ENCODE data around the gene GNG11.

Gene GNG11

DNA sequence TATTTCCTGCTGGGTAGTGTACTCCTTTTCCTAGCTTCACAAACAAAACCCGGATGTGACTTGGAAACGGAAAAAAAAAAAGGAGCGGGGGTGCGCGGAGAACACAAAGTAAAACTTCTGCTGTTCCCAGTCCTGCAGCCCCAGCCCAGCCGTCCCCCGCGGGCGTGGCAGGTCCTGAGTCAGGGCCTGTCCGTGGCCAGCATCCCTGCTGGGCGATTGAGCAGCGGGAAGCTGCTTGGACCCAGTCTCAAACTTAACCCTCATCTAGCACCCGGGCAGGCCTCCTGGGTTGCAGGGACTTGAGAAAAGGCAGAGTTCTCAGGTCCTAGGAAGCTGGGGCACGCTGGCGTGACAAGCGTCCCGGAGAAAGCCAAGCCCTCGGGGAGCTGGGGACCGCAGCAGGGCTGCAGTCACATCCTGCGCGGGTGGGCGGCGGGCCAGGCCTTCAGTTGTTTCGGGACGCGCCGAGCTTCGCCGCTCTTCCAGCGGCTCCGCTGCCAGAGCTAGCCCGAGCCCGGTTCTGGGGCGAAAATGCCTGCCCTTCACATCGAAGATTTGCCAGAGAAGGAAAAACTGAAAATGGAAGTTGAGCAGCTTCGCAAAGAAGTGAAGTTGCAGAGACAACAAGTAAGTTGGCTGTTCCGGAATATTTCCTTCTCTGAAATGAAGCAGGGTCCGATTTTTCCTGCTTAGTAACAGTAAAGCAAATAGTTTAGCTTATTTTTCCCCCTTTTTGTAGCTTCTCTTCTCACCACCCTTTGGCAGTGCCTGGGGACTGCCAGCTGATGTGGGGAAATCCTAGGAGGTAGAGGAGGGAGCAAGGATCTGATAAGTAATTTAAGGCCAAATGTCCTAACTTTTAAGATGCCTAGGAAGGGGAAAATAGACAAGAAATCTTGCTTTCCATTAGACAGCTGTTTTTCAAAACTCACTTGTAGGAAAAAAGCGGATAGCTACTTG, at the start of gene GNG11:
GNG11 (plus strand) TSS at position 129 of the 960 bp plus-strand sequence; CDS start at position 532, 403 bp downstream.
- DNase-seq: peak; percentile 23 to 91 (median 58)
- intact Hi-C loops (cut with DNase I): no loop called here

DNA sequence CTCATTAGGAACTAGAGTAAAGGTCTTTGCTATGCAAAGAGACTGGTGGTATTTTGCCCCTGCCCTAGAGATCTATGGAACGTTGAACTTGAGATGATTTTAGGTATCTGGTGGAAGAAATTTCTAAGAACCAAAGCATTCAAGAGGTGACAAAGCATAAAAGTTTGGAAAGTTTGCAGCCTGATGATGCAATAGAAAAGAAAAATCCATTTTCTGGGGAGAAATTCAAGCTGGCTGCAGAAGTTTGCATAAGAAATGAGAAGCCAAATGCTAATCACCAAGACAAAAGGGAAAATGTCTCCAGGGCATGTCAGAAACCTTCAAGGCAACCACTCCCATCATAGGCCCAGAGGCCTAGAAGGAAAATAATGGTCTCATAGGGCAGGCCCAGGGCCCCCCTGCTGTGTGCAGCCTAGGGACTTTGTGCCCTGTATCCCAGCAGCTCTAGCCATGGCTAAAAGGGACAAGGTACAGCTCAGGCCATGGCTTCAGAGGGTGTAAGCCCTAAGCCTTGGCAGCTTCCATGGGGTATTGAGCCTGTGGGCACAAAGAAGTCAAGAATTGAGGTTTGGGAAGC, 47.4 kb upstream of the GNG11 start:
- DNase-seq: no peak
- intact Hi-C loops (cut with DNase I): no loop called here

DNA sequence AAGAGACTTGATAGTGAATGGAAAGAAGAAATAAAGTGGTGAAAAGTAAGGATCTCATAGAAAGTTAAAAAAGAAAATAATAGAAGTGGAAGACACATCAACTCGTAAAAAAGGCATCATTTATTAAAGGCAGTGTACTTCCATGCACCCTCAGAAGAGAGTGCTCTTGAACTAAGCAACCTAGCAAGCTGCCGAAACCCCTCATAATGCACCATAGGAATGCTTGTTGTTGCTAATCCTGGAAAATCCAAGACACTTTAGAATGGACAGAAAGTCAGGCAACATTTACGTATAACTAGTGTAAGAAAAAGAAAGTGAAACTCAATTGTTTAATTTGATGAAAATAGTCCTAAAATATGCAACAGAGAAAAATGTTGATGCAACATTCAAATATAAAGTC, 43.8 kb upstream of the GNG11 start:
- intact Hi-C loops (cut with DNase I): no loop called here
- no peak for DNase-seq

- intact Hi-C loops (cut with DNase I): no loop called here
- DNase-seq: no peak
These were observed 42.2 kb upstream of the GNG11 start for GRCh38 chr7:93879356-93879755.

- DNase-seq: no peak
- intact Hi-C loops (cut with DNase I): no loop called here
These were observed 39.1 kb upstream of the GNG11 start for GRCh38 chr7:93882468-93882867.

- no peak for DNase-seq
- intact Hi-C loops (cut with DNase I): no loop called here
These were observed 38.2 kb upstream of the GNG11 start for GRCh38 chr7:93883078-93883916.

DNA sequence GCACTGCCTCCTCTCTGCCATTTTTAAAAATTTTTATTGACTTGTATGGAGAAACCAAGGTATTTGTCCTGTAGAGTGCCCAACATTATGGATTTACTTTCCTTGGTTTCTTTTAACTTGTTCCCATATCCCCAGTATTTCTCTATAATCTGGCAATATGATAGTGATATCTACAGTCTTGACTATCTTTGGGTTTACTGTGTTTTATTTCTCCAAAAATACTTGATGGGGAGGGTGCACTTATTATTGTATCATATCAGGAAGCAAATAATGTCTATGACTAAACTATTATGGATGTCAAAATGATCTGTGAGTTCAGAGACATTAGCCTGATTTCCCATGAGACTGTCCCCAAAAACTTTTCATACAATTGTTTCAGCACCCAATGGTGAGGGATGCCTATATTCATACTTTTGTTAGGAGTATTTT, 37.6 kb upstream of the GNG11 start:
- intact Hi-C loops (cut with DNase I): no loop called here
- no peak for DNase-seq

DNA sequence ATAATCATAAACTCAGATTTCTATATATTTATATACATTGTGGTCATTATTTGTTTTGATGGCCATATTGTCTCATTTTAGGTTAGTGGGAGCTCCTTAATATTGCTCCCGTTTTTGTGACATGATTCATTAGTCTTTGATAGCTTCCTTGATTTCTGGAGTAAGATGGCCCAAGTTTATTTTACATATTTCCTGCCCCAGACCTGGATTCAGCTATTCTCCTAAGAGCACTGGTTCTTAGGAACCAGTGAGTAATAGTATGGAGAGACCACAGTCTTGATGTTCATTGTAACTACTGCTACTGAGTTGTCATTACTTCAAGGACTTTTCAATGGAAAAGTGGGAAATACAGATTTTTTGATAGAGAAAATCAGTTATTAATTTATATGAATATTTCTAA, 37.0 kb upstream of the GNG11 start:
- no peak for DNase-seq
- intact Hi-C loops (cut with DNase I): no loop called here

DNA sequence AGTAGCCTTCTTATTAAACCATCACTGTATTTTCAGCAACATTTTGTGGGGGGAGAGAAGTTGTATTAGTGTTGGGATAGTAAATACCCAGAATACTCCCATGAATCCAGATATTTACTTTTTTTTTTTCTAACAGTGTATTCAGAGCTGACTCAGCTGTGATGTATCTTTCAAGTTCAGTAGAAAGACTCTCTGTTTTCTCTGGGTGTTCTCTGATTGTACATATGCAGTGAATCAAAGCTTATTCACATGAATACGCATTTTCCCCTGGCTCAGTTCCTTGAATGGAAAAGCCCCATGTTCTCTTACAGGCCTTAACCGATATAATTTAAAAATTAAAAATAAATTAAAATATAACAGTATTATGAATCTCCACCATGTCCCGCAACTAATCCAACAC, 32.3 kb upstream of the GNG11 start:
- no peak for DNase-seq
- intact Hi-C loops (cut with DNase I): no loop called here

DNA sequence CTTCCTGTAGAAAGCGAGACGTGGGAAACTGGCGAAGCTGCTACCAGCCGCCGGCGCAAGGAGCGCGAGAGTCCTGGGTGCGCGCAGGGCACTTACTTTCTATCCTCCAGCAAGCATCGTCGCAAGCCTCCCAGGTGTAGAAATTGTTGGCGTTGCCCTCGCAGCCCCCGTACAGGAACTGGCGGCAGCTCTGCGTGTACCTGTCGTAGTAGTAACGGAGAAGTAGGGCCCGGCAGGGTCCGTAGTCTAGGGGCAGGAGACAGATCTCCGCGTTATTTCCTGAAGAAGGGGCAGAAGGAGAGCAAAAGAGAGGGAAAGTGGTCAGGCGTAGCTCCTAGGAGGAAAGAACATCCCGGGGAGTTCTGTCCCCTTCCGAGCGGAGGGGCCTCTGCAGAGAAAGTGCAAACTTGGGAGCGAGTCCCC, 31.5 kb upstream of the GNG11 start:
- intact Hi-C loops (cut with DNase I): no loop called here
- peak in 4 of 10 donors; percentile 8 to 75 (median 70) for DNase-seq

DNA sequence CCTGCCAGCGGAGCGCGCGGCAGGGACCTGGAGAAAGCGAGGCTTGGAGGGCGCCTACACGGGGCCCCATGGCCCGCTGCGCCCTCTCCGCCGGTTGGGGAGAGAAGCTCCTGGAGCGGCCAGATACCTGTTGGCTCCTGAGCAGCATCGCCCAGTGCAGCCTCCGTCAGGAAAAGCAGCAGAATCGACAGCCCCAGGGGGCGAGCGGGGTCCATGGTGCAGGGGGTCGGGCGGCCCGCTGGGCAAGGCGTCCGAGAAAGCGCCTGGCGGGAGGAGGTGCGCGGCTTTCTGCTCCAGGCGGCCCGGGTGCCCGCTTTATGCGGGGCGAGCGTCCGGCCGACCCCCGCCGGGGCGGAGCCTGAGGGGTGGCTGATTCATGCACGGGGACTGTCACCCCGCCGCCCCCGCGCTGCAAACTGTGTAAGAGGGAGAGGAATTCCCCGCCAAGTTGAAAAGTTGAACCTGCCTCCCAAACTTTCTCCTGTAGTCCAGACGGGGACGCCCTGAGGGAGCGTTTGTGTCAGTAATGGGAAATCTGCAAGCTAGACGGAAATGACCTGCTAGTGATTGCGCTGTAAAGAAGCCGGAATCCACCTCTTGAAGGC, 31.0 kb upstream of the GNG11 start, which contains the start of gene TFPI2:
TFPI2 (minus strand) TSS at position 290 of the 605 bp plus-strand sequence; CDS start at position 215, 75 bp downstream.
- DNase-seq: peak in 3 of 10 donors; percentile 8 to 74 (median 62)
- intact Hi-C loops (cut with DNase I): no loop called here

DNA sequence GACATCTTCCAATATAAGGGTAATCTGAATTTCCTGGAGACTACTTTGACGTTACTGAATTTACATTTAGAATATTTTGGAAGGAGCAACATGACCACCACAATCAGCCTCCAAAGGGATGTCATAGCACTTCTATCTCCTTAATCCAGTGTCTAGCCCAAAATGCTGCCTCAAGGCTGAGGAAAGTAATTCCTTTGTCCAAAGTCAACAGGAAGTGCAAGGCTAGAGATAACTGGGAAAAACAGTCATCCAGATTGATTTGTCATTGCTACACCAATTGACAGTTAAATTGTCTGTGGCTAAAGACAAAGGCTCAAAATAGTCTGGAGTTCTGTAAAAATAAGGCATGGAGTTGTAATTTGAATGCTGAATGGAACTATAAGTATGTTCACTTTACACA, 27.1 kb upstream of the GNG11 start:
- intact Hi-C loops (cut with DNase I): no loop called here
- DNase-seq: no peak

- no peak for DNase-seq
- intact Hi-C loops (cut with DNase I): no loop called here
These were observed 26.4 kb upstream of the GNG11 start for GRCh38 chr7:93894966-93895640.

DNA sequence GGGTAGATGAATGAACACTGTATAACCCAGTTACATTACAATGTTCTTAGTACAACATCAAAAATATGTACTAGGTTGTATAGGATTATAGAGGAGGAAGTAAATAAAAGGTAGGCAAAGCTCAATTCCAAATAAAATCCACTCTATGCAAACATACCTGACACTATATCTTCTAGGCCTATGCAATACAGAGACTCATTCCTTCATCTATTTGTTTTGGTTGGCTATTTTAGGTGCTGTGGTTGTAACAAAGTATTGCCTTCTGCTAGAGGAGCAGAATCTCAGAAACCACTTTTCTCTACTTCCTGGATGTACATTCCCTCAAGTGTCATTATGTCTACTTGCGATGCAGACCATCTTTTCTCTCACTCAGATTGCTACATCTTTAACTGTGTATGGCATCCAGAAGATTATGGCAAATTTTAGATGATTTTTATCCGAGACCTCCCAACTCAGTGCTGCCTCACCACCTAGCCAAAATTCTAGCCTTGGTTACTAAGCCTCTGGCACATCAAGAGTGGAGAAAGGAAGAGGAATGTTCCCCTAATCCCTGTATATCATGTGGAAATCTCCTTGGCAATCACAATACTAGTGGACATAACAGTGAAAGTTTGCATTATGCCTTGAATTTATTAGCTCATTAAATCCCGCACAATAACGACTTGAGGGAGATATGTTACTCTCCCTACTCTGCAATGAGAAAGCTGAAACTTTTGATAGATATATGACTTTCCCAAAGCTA, 25.5 kb upstream of the GNG11 start:
- intact Hi-C loops (cut with DNase I): no loop called here
- DNase-seq: no peak

DNA sequence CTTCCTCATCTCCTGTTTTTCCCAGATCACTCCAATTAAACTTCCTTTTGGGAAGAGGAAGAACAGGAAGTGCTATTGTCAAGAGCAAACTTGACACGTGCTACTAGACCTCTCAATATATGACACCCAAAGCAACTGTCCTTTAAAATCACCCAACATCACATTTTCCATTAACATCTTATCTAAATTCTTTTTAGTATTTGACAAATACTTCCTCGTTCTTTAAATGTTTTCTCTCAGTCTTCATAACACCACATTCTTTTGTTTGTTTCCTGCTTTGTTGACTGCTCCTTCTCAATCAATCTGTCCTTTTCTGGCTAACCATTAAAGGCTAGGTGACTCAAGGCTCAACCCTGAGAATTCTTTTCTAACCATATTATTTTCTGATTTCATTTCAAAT, 23.9 kb upstream of the GNG11 start:
- intact Hi-C loops (cut with DNase I): no loop called here
- no peak for DNase-seq

GRCh38 chr7:93902777-93903423, 18.6 kb upstream of the GNG11 start:
- DNase-seq: no peak
- intact Hi-C loops (cut with DNase I): loop anchor here (2.0 kb wide), 1 partner anchor 184 kb away; no protein-coding TSS in a partner anchor

- intact Hi-C loops (cut with DNase I): no loop called here
- no peak for DNase-seq
These were observed 15.3 kb upstream of the GNG11 start, which contains the start of gene GNGT1 for GRCh38 chr7:93906267-93906666. GNGT1 (plus strand) TSS chr7:93906567; CDS start chr7:93906747, 180 bp downstream.

Data from posterior cingulate gyrus (tissue), 11 donors.